ENCODE results near the gene PRR23C. TPM values are rescaled to one million over a fixed set of nuclear protein-coding genes. Genes with fewer than 3 reads are reported as not detected.

Gene PRR23C
- total RNA-seq: not detected

DNA sequence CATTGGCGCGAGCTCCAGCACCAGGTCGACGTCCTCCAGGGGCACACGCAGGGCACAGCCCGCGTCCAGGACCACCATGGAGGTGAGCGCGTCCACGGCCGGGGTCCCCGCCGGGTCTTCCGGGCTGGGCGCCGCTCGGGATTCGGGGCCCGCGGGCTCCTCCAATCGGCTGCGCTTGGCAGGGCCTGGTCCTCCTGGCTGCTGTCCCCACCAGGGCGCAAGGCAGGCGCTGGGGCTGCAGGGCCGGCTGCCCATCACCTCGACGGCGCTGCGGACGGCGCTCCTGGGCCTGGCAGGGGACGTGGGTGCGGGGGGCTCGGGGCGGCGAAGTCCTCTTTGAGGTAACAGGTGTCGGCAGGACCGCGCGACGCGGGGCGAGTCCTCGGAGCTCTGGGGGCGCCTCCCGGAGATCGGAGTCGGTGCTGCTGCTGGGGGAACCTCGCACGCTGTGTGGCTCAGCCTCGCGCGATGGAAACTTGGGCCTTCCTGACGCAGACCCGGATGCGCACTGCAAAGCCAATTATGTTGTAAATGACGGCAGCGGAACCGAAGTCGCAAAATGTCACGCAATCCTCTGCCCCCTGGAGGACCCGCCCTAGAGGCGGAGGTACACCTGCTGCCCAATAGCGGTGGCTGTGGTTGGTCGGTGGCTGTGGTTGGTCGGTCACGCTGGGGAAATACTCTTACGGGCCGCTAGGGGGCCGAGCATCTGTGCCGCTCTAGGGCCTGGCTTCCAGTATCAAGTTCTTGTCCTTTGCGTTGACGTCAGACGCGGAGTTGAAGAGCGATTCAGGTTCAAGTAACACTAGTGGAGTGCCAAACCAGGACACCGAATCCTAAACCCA is at the start of gene PRR23C:
Gene PRR23C, minus strand, starts transcription at position 527 of the 845 bp plus-strand sequence. Its CDS starts 272 bp downstream, at position 255.
- intact Hi-C loops (cut with DNase I): no loop called here
- no peak within 1 kb of the TSS for H3K4me3 ChIP-seq
- no peaks in the 10 kb centered on the region for H3K27me3 ChIP-seq
- no peak within 1 kb of the TSS for H3K9ac ChIP-seq (ENCODE audit: low read depth in 2 of 2, low read length in 2 of 2)
- no peaks in the 10 kb centered on the region for H3K36me3 ChIP-seq
- H3K4me1 ChIP-seq: no peaks in the 10 kb centered on the region
- no peaks in the 10 kb centered on the region for H3K9me3 ChIP-seq
- no peak within 1 kb of the TSS for H3K27ac ChIP-seq
- DNase-seq: no peak
- TF ChIP-seq, protein P1, sequence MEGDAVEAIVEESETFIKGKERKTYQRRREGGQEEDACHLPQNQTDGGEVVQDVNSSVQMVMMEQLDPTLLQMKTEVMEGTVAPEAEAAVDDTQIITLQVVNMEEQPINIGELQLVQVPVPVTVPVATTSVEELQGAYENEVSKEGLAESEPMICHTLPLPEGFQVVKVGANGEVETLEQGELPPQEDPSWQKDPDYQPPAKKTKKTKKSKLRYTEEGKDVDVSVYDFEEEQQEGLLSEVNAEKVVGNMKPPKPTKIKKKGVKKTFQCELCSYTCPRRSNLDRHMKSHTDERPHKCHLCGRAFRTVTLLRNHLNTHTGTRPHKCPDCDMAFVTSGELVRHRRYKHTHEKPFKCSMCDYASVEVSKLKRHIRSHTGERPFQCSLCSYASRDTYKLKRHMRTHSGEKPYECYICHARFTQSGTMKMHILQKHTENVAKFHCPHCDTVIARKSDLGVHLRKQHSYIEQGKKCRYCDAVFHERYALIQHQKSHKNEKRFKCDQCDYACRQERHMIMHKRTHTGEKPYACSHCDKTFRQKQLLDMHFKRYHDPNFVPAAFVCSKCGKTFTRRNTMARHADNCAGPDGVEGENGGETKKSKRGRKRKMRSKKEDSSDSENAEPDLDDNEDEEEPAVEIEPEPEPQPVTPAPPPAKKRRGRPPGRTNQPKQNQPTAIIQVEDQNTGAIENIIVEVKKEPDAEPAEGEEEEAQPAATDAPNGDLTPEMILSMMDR (IDR thresholded peaks at IDR 0.05): no peak

DNA sequence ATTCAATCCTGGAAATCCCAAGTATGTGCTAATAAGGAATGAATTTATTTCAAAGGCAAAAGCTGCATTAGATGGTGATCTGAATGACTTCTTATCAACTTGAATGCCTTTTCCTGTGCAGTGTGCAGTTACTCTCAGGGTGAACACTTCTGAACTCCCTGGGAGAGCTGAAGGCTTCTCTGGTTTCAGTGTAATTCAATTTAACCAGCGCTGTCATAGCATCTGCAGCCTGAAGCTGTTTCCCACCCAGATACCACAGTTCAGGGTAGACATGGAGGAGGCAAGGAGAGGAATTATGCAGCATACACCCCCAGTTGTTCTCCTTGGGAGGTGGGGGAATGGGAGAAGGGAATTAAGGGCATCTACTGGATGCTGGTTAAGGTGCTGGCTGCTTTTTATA is 49.1 kb upstream of the PRR23C start:
- no peaks in the 10 kb centered on the region for H3K9me3 ChIP-seq
- H3K27ac ChIP-seq: no peak overlapping the region
- H3K9ac ChIP-seq (ENCODE audit: low read depth in 2 of 2, low read length in 2 of 2): no peak overlapping the region
- TF ChIP-seq, protein P1 (IDR thresholded peaks at IDR 0.05): no peak
- no peak overlapping the region for H3K4me3 ChIP-seq
- no peaks in the 10 kb centered on the region for H3K27me3 ChIP-seq
- no peak for DNase-seq
- intact Hi-C loops (cut with DNase I): no loop called here
- no peaks in the 10 kb centered on the region for H3K36me3 ChIP-seq
- no peaks in the 10 kb centered on the region for H3K4me1 ChIP-seq

DNA sequence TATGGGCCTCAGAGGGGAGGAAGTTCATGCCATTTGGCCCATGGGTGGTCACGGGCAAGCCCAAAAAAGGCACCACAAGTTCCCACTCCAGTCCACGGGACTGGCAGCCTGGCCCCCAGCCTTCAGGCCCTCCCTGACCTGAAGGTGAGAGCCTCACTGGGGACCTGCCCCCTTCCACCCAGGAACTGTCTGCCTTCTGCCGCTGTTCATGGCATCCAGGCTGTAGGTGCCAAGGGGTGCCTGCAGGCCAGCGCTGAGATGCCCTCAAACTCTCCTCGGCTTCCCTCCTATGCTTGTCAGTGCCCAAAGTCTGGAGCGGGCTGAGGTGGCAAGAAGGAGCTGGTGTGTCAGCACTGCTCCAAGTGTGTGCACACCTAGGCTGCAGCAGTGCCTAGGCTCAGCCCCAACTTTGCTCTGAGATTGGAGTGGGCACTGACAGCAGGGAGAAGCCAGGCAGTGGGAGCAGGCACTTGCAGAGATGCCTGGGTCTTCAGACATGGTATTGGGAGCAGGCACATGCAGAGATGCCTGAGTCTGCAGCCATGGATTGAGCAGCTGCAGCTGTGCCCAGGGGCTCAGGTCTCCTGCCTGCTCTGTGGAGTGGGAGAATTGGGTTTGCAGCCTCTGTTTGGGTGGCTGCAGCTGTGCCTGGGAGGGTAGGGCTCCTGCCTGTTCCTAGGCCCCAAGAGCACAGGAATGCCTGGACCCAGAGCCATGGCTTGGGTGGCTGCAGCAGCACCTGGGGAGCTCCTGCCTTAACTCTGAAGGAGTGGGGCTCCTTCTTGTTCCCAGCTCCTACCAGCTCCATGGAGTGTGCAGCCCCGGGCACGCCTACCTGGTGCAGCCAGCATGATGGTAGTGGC is 44.0 kb upstream of the PRR23C start:
- TF ChIP-seq, protein P1 (IDR thresholded peaks at IDR 0.05): no peak
- no peak overlapping the region for H3K4me3 ChIP-seq

DNA sequence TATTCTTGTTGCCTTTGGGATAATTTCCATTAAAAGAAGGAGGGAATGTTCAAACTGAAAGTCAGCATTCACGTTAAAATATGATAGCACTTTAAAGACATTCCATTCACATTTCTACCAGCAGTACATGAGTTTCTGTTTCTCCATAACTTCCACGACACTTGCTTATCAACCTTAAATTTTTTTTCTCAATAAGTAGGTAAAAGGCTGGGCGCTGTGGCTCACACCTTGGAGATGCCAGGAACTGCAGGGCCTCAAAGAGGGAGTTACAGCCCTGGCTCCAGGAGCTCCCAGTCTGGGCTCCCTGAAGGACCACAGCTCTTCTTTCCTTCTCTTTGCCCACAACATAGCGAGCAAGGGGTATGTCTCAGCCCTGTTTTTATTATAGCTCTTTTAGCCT is 42.9 kb upstream of the PRR23C start:
- Histone ChIP-seq H3K4me1 (no peaks in the 10 kb centered on the region), H3K27me3 (no peaks in the 10 kb centered on the region), H3K27ac (no peak overlapping the region), H3K4me3 (no peak overlapping the region), H3K9ac (ENCODE audit: low read depth in 2 of 2, low read length in 2 of 2) (no peak overlapping the region), H3K9me3 (no peaks in the 10 kb centered on the region), H3K36me3 (no peaks in the 10 kb centered on the region)
- intact Hi-C loops (cut with DNase I): no loop called here
- TF ChIP-seq, protein P1 (IDR thresholded peaks at IDR 0.05): no peak
- no peak for DNase-seq

More for the DNA sequence above, 44.0 kb upstream of the PRR23C start:
- intact Hi-C loops (cut with DNase I): no loop called here
- H3K9ac ChIP-seq (ENCODE audit: low read depth in 2 of 2, low read length in 2 of 2): no peak overlapping the region
- H3K27ac ChIP-seq: no peak overlapping the region
- no peak for DNase-seq
- H3K4me1 ChIP-seq: no peaks in the 10 kb centered on the region
- H3K36me3 ChIP-seq: no peaks in the 10 kb centered on the region
- no peaks in the 10 kb centered on the region for H3K27me3 ChIP-seq
- no peaks in the 10 kb centered on the region for H3K9me3 ChIP-seq

DNA sequence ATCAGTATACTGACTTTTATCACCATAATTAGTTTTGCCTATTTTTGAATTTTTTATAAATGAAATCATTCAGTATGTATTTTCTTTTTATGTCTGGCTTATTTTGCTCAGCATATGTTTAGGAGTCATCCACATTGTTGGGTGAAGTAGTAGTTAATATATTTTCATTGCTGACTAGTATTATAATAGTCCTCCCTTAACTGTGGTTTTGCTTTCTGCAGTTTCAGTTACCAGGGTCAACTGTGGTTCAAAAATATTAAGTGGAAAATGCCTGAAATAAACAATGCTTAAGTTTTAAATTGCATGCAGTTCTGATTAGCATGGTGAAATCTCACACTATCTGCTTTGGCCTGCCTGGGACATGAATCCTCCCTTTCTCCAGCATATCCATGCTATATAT is 39.5 kb upstream of the PRR23C start:
- H3K9ac ChIP-seq (ENCODE audit: low read depth in 2 of 2, low read length in 2 of 2): no peak overlapping the region
- no peaks in the 10 kb centered on the region for H3K27me3 ChIP-seq
- intact Hi-C loops (cut with DNase I): no loop called here
- no peaks in the 10 kb centered on the region for H3K4me1 ChIP-seq
- no peak for DNase-seq
- H3K9me3 ChIP-seq: no peaks in the 10 kb centered on the region
- TF ChIP-seq, protein P1 (IDR thresholded peaks at IDR 0.05): no peak
- H3K27ac ChIP-seq: no peak overlapping the region
- no peak overlapping the region for H3K4me3 ChIP-seq
- no peaks in the 10 kb centered on the region for H3K36me3 ChIP-seq
